Femur (tissue), 1 donor: ENCODE data around the gene CDK2.
A peak's percentile ranks its signal among the peaks of the same experiment; 100 is the strongest.
"Not testable (repeated sequence)": the region's sequence is repeated elsewhere in the genome, so short reads cannot be mapped to it uniquely, and the experiment has no call there.

Source experiments
- DNase-seq: peaks from one replicate; pipeline ENCODE4 v3.0.0-alpha.2; 2017

CDK2 gene

DNA sequence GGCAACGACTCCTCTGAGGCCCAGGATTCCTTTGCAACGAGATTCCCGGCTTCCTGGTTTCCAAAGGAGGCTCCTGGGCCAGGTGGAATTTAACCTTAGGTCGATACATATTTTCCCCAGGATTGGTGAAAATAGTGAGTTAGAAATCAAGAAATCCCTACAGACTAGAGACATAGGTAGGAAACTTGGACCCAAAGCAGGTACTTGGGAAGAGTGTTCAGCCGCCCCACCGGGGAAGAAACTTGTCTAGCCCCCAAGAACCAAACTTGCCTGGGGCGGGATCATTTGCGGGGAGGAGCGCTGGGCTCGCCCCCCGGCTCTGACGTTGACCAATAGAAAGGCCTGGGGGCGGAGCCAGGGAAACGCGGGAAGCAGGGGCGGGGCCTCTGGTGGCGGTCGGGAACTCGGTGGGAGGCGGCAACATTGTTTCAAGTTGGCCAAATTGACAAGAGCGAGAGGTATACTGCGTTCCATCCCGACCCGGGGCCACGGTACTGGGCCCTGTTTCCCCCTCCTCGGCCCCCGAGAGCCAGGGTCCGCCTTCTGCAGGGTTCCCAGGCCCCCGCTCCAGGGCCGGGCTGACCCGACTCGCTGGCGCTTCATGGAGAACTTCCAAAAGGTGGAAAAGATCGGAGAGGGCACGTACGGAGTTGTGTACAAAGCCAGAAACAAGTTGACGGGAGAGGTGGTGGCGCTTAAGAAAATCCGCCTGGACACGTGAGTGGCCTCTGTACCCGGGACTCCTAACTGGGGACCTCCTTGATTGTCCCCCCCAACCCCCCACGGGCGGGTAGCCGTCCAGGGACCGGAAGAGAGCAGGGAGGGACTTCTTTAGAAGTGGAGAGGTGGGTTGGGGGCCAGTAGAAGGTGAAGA, at the start of gene CDK2:
Gene CDK2 (plus strand): TSS at position 423 of the 874 bp plus-strand sequence. CDS start 179 bp downstream, at position 602.
- peak; percentile 95 for DNase-seq

- not testable (repeated sequence) for DNase-seq
Measured at GRCh38 chr12:55919032-55919431, 47.6 kb upstream of the CDK2 start.

DNA sequence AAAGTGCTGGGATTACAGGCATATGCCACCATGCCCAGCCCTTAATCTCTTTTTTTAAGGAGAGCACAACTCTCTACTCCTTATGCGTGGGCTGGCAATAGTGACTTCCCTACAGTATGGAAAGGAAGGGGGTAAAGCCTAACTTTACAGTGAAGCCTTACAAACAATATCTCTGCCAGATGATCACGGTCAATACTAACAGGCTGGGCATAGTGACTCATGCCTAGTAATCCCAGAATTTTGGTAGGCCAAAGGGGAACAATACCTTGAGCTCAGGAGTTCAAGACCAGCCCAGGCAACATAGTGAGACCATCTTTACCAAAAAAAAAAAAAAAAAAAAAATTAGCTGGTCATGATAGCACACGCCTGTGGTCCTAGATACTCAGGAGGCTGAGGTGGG, 44.5 kb upstream of the CDK2 start:
- no peak for DNase-seq

DNA sequence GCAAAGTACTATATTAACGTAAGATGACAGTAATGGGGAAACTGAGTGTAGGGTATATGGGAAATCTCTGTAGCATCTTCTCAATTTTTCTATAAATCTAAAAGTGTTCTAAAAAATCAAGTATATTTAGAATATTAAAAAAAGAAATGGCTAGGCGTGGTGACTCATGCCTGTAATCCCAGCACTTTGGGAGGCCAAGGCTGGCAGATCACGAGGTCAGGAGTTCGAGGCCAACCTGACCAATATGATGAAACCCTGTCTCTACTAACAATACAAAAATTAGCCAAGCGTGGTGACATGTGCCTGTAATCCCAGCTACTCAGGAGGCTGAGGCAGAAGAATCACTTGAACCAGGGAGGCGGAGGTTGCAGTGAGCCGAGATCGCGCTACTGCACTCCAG, 43.0 kb upstream of the CDK2 start:
- DNase-seq = not testable (repeated sequence)

DNA sequence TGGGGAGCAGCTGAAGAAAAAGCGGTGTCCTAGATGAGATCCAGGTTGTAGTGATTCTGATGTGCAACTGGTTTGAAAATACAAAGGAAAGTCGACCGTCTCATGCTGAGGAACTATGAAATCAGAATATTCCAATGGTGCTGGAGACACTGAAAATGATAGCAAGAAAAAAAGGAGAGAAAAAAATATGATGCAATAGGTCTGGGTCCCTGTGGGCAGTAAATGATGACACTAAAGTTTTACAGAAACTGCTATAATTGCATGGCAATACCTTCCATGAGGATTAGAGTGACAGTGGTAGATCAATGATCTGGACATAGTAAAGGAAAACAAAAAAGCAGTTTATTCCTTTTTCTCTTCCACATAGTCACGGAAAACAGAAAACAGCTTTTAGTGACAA, 41.3 kb upstream of the CDK2 start:
- no peak for DNase-seq

- DNase-seq = no peak
Measured at GRCh38 chr12:55925870-55926737, 40.5 kb upstream of the CDK2 start.

GRCh38 chr12:55926738-55927587, 39.7 kb upstream of the CDK2 start:
- DNase-seq = peak; percentile 95

DNA sequence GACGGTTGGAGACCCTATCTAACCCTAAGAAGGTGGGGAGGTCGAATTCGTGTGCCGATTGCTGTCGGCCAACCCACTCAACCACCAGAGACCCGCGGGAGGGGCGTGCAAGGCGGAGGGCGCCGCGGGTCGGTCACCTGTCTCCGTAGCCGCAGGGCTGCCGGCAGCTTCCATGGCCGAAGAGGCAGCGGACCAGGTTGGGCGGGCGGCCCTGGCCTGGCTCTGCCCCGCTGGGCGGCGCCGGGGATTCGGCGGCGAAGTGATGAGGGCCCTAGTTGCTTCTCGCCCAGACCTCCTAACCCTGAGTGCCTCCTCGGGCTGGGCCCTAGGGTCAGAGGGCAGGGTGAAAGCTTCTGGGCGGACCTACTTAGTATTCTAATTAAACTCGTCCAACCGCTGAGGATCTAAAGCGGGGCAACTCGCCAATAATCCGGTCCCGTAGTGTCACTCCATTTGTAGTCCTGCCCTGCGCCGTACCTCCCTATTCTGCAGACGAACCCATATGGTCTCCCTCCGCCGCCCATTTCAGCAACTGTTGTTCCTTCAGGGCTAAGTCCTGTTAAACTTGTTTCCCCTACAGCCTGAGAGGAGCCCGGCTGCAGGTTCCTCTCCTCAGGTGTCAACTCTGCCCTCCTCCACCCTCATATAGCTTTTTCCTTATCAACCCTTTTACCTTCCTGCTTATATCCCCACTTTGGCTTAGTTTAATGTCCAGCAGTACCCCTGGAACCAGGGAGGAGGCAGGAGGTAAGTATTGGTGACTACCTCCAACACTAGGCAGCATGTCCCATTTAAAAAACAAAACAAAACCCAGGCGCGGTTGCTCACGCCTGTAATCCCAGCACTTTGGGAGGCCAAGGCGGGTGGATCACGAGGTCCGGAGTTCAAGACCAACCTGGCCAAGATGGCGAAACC, 38.8 kb upstream of the CDK2 start, which contains the start of gene PYM1:
Gene PYM1 (minus strand): TSS at position 307 of the 915 bp plus-strand sequence. CDS start 133 bp downstream, at position 174.
- peak; percentile 81 for DNase-seq

GRCh38 chr12:55929306-55929791, 37.3 kb upstream of the CDK2 start:
- DNase-seq = peak; percentile 59

GRCh38 chr12:55930771-55931316, 35.8 kb upstream of the CDK2 start, which contains the start of gene DGKA:
Gene DGKA, plus strand, starts transcription at chr12:55931162. Its CDS starts 5,342 bp downstream, at chr12:55936504.
- peak; percentile 49 for DNase-seq

- DNase-seq = peak; percentile 51
Measured at GRCh38 chr12:55931317-55931779, 35.3 kb upstream of the CDK2 start.

- DNase-seq = peak; percentile 82
Measured at GRCh38 chr12:55931780-55932550, 34.7 kb upstream of the CDK2 start.

- DNase-seq = peak; percentile 48
Measured at GRCh38 chr12:55932551-55932910, 34.1 kb upstream of the CDK2 start.

GRCh38 chr12:55933169-55933798, 33.3 kb upstream of the CDK2 start:
- DNase-seq = peak; percentile 26

DNA sequence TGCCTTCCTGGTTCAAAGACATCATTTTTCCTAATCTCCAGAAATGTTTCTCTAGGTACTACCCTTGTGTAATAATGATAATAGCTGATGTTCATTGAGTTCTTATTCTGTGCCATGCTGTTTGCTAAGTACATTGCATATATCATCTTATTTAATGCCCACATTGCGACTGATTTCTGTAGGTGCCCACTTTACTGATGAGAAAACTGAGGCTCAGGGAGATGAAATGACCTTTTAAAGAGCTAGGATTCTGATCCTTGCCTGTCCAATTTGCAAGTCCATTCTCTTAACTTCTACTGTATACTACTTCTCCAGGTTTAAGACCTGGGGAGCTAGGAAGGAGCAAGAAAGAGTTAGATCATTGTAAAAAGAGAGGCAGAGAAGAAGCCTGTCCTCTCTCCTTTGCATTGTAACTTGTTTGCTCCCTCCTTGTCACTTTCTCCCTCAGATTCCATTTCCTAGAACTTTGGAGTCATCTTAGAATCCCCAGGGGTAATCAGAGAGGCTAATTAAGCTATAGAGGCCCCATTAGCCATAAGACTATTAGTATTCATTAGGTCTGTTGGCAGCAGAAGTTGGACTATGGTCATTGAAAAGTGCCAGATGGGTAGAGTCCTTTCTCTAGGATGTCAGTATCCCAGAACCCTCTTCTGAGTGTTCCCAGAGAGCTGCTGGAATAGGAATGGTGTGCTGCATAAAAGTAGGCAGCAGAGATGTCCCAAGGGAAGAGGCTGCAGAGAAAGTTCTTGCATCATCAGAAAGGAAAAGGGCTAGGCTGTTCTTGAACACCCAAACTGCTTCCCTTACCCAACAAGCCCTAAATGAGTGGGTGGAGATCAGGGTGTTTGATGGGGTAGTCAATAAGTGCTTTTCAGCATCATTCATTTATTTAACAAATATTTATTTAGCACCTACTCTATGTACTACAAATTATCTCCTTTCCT, 32.6 kb upstream of the CDK2 start:
- no peak for DNase-seq

GRCh38 chr12:55934773-55935172, 31.9 kb upstream of the CDK2 start:
- DNase-seq = no peak

- DNase-seq = peak; percentile 39
Measured at GRCh38 chr12:55935738-55936151, 30.9 kb upstream of the CDK2 start.

GRCh38 chr12:55937981-55938380, 28.6 kb upstream of the CDK2 start:
- no peak for DNase-seq
